Kidney (tissue), 14 donors: ENCODE results near the gene METTL17. TPM values are rescaled to one million over a fixed set of nuclear protein-coding genes. Genes with fewer than 3 reads are reported as not detected.
A peak's percentile ranks its signal among the peaks of the same experiment; 100 is the strongest.

Source experiments
- DNase-seq, 5 donors: peaks; one replicate each; pipeline ENCODE4 v3.0.0-alpha.2; 2013 to 2020
- FAIRE-seq: peaks from 2 replicates; lab custom pipeline; 2012; peaks lifted over from hg19 to GRCh38; lab: Jason Lieb, UNC
- H3K27ac ChIP-seq, 2 donors: one replicate each; pipeline ENCODE4 v1.7.0; 2013; ENCODE audit warnings: low read depth in 2 of 2, low read length in 2 of 2, inconsistent platforms in 1 of 2
- H3K27me3 ChIP-seq: one replicate; pipeline ENCODE4 v1.7.1; 2013; ENCODE audit warnings: low read length, inconsistent platforms; ENCODE audit not compliant: control insufficient read depth, insufficient read depth
- H3K36me3 ChIP-seq, 3 donors: one replicate each; pipeline versions ENCODE4 v1.7.0 to v1.7.1; 2013; ENCODE audit warnings: low read length in 3 of 3, control low read depth in 1 of 3, inconsistent platforms in 1 of 3; ENCODE audit not compliant: insufficient read depth in 3 of 3, control insufficient read depth in 2 of 3
- H3K4me1 ChIP-seq, 3 donors: one replicate each; pipeline versions ENCODE4 v1.7.0 to v1.7.1; 2013; ENCODE audit warnings: low read length in 3 of 3, inconsistent platforms in 1 of 3, low read depth in 1 of 3; ENCODE audit not compliant: control insufficient read depth in 2 of 3, insufficient read depth in 2 of 3
- H3K4me3 ChIP-seq, 3 donors: one replicate each; pipeline versions ENCODE4 v1.7.0 to v1.8.1; 2013; ENCODE audit warnings: low read length in 3 of 3, control low read depth in 1 of 3, inconsistent platforms in 1 of 3
- H3K9ac ChIP-seq, 3 donors: one replicate each; pipeline versions ENCODE4 v1.7.0 to v1.7.1; 2013; ENCODE audit warnings: low read length in 3 of 3, control low read depth in 1 of 3, inconsistent platforms in 1 of 3
- H3K9me3 ChIP-seq, 3 donors: one replicate each; pipeline versions ENCODE4 v1.7.0 to v1.7.1; 2013; ENCODE audit warnings: low read length in 3 of 3, control low read depth in 1 of 3, inconsistent platforms in 1 of 3; ENCODE audit not compliant: control insufficient read depth in 2 of 3, insufficient read depth in 1 of 3
- intact Hi-C: fragments of 100-400 bp; cut with DNase I; formaldehyde crosslinking; loops from one replicate; pipeline ENCODE4 v1.11.1; 2022
- polyA plus RNA-seq: library from polyadenylated mRNA; stranded (reverse); fragments of 350-450 nt; fragmentation: Illumina TruSeq; extraction: RNeasy Lipid Tissue Mini Kit (QIAGEN cat#74804); gene quantifications from one replicate; pipeline ENCODE4 v1.2.3, GENCODE V29; 2014; ENCODE audit warnings: low read depth, low replicate concordance; ENCODE audit not compliant: insufficient read depth
- total RNA-seq: library from RNA; stranded (reverse); fragmentation: NEBNext Ultra II Directional; extraction: Animal tissue kit (Norgen Biotek cat#: 25700); gene quantifications from one replicate; pipeline ENCODE4 v1.2.1, GENCODE V29; 2021
- TF ChIP-seq, protein P1 (sequence below): IDR thresholded peaks from 3 replicates; pipeline ENCODE4 v1.5.1; 2012; ENCODE audit warnings: mild to moderate bottlenecking, moderate library complexity, borderline replicate concordance; ENCODE audit not compliant: insufficient read depth; ENCODE audit errors: extremely low read depth
- donor health status: control.
- donor health status: control.
- donor health status: control.
- donor health status: control.
- donor health status: control.
- donor health status: DM: yes; HTN: yes; CAD: no.
- donor health status: Normal renal cell carcinoma (clear cell type).

The METTL17 gene
- total and polyA plus RNA-seq, 2 donors from 2014 or later, result 53.2 to 68.6 TPM

DNA sequence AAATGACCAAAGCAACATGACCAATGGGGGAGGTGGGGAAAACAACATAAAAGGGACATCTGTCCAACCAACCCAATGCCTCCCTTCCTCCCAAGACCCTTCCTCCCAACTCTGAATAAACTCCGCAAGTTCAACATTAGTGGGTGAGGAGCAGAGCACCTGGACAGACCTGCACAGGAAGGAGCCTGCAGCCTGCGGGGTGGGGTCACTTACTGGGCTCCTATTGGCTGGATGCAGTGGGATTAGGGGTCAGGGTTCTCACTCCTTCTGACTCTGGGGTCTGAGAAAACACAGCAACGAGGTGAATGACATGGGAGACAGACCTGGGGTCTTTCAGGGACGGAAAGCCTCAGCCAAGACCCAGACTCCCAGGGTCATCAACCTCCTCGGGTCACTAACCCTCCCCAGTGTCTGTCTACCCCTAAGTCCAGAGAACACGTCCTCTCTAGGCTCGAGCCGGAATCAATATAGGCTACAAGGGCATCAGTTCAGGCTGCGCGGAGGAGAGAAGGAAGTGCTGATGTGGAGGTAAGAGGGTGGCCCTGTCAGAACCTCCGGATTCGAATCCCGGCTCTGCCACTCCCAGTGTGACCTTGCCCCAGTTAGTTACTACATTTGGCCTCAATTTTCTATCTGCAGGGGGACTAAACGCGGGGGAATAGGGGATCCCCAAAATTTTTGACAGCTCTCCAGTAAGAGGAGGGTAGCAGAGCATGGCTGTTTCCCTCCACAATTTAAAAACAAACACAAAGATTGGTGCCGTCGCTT, 34.2 kb downstream of the METTL17 start:
- Histone ChIP-seq H3K4me3 (peak overlapping the region; percentile 59 to 68 (median 67)), H3K9me3 (no peaks in the 10 kb centered on the region), H3K27ac (peak overlapping the region; percentile 43 to 83), H3K27me3 (no peaks in the 10 kb centered on the region), H3K4me1 (peaks cover 0 to 8% (median 5%) of the 10 kb centered on the region in 3 donors), H3K9ac (peak overlapping the region in 2 of 3 donors; percentile 27 to 60), H3K36me3 (peaks cover 0 to 10% (median 8%) of the 10 kb centered on the region in 3 donors)
- TF ChIP-seq, protein P1, sequence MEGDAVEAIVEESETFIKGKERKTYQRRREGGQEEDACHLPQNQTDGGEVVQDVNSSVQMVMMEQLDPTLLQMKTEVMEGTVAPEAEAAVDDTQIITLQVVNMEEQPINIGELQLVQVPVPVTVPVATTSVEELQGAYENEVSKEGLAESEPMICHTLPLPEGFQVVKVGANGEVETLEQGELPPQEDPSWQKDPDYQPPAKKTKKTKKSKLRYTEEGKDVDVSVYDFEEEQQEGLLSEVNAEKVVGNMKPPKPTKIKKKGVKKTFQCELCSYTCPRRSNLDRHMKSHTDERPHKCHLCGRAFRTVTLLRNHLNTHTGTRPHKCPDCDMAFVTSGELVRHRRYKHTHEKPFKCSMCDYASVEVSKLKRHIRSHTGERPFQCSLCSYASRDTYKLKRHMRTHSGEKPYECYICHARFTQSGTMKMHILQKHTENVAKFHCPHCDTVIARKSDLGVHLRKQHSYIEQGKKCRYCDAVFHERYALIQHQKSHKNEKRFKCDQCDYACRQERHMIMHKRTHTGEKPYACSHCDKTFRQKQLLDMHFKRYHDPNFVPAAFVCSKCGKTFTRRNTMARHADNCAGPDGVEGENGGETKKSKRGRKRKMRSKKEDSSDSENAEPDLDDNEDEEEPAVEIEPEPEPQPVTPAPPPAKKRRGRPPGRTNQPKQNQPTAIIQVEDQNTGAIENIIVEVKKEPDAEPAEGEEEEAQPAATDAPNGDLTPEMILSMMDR, result no peak
- DNase-seq (peak in 2 of 5 donors; percentile 24 to 57), FAIRE-seq (no peak)
- intact Hi-C loops, result no loop called here

DNA sequence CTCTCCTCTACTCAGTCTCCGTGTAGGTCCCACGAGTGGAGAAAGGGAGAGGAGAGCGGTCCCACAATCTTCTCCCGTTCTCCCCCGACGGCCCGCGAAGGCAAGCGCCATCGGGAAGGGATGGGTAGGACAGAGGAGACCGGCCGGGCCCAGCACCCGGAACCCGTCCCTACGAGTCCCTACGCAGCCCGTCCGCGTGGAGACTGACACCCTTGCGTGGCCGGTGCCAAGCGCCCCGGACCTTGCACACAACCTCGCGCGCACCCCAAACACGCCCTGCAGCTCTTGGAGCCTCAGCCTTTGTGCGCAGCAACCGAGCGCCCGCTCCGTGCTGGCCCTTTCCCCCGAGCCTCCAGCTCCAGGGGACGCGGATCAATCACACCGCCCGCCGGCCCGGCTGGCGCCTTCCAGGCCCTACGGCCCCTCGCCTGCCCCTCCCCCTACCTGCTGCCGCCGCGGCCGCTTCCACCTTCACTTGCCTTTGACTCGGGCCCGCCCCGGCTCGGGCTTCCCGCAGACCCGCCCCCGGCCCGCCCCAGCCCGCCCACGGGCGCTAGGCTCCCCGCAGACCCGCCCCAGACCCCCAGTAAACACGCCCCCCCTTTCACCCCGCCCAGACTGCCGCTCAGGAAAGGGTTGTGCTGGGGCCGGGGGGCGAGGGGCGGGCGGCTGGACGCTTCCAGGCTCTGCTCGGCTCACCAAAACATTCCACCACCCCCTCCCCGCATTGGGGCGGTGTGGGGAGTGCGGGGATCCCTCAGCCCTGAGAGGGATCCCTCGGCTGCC, 35.0 kb downstream of the METTL17 start, which contains the start of gene NDRG2:
NDRG2 (minus strand) TSS at position 477 of the 786 bp plus-strand sequence. CDS start 1,746 bp downstream, outside the sequence.
- TF ChIP-seq, protein P1, result no peak
- Histone ChIP-seq H3K27ac (peak within 1 kb of the TSS; percentile 89 to 91), H3K27me3 (no peaks in the 10 kb centered on the region), H3K9me3 (no peaks in the 10 kb centered on the region), H3K4me1 (peaks cover 0 to 8% (median 5%) of the 10 kb centered on the region in 3 donors), H3K9ac (peak within 1 kb of the TSS; percentile 1 to 77 (median 54)), H3K4me3 (peak within 1 kb of the TSS; percentile 59 to 68 (median 67)), H3K36me3 (peaks cover 0 to 6% (median under 1%) of the 10 kb centered on the region in 3 donors)
- intact Hi-C loops, result no loop called here
- peak; percentile 90 to 95 (median 94) for DNase-seq
- no peak for FAIRE-seq

DNA sequence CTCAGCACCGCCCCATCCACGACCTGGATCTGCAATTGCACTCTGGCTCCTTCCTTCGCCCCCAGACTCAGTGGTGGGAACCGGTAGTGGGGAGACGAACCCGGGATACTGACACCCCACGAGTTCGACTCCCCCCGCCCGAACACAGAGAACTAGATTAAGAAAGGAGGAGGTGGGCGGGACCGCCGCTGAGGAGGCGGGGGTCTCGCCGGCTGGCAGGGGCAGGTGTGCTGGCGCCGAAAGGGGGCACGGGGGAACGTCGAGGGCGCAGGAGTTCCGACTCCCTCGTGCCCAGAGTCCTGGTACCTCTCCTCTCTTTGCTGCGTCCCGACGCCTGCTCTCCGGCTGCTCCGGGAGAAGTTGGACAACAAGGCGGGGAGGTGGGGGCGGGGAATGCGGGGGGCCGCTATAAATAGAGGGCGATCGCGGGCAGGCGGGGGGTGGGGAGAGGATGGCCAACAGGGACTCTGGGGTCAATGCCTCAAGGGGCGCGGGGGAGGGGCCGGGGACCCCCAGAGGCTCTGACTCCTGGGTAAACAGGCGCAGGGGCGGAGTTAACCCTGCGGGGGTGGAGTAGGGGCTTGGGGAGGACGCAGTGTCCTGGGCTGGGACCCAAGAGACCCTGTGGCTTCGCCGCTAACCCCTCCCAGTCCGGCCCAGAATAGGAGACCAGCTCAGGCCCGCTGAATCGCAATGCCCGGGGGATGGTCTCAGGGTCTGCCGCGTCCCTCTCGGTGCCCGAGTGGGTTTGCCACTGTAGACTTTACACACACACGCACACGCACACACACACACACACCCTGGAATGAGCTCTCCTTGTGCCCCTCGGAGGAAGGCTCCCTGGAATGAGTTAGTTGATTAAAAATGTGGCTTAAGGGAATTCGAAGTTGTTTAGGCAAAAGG, 35.8 kb downstream of the METTL17 start:
- Histone ChIP-seq H3K4me1 (peaks cover 0 to 8% (median 5%) of the 10 kb centered on the region in 3 donors), H3K36me3 (peaks cover 0 to 6% (median 0%) of the 10 kb centered on the region in 3 donors), H3K4me3 (peak overlapping the region; percentile 43 to 67 (median 59)), H3K27me3 (no peaks in the 10 kb centered on the region), H3K9me3 (no peaks in the 10 kb centered on the region), H3K27ac (peak overlapping the region; percentile 89 to 91), H3K9ac (peak overlapping the region in 2 of 3 donors; percentile 54 to 77)
- intact Hi-C loops, result no loop called here
- FAIRE-seq (no peak), DNase-seq (peak; percentile 72 to 97 (median 81))
- TF ChIP-seq, protein P1, result no peak
